Suprapubic skin (tissue), 3 donors: ENCODE data around the gene ADD2.

Source experiments
- CTCF ChIP-seq, 2 donors: fragments of 200-600 bp in 1 of 2; fragments of 450-650 bp in 1 of 2; sonication (generic) in 1 of 2; IDR thresholded peaks; one replicate each; pipeline ENCODE4 v1.5.1; 2016 to 2019; ENCODE audit warnings: antibody characterized with exemption in 2 of 2, mild to moderate bottlenecking in 1 of 2, moderate library complexity in 1 of 2
- POLR2A ChIP-seq, 2 donors: fragments of 450-650 bp; IDR thresholded peaks; one replicate each; pipeline ENCODE4 v1.6.1; 2017; ENCODE audit warnings: antibody characterized with exemption in 2 of 2, mild to moderate bottlenecking in 2 of 2, moderate library complexity in 2 of 2

DNA sequence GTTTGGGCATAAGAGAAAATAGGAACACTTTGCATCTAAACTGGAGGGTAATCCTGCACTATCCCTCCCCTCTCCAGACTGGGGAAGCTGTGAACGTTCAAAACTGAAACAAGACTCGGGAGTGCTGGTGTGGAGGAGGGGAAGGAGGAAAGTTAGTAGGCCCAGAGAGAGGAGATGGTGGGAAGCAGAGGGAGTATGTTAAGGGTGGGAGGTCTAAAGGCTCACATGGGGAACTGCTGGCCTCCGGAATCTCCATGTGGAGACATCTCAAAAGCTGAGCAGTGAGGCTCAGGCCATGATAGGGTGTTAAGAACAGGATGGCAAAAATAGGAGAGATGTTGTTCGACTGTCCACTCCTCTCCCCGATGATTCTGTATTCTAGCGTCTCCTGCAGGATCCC, 47.9 kb downstream of the ADD2 start:
- TF ChIP-seq CTCF (IDR thresholded peaks at IDR 0.05) (no peak), POLR2A (IDR thresholded peaks at IDR 0.05) (no peak)
